A549 (cell line): ENCODE data around the gene MYCN. TPM values are rescaled to one million over a fixed set of nuclear protein-coding genes. Genes with fewer than 3 reads are reported as not detected.

Source experiments
- ATAC-seq, 2 experiments: fragments of 200-7000 bp in 1 of 2; fragments of >200 bp in 1 of 2; cut with Nextera tagmentation in 1 of 2; cut with Tn5 transposase in 1 of 2; 3 replicates each; pipeline versions ENCODE4 v1.8.0 to v1.9.1; 2018 to 2020; ENCODE audit warnings: mild to moderate bottlenecking in 1 of 2, moderate library complexity in 1 of 2
- CTCF ChIA-PET: fragments of 300-600 bp; sonication (Branson Sonifier 250); formaldehyde crosslinking; extraction: SDS; loops from one replicate; lab custom pipeline; 2021; ENCODE audit warnings: antibody characterized with exemption, inconsistent platforms; lab: Yijun Ruan, JAX
- POLR2A ChIA-PET: fragments of 350-600 bp; formaldehyde crosslinking; extraction: SDS; loops from one replicate; lab custom pipeline; 2021; ENCODE audit warnings: antibody characterized with exemption, inconsistent platforms; lab: Yijun Ruan, JAX
- DNase-seq, 2 experiments: peaks; one replicate each; pipeline versions ENCODE4 v3.0.0 to v3.0.0-alpha.2; 2011 to 2016; ENCODE audit warnings: low read depth in 1 of 2, low spot score in 1 of 2
- FAIRE-seq: peaks from 2 replicates; lab custom pipeline; 2011; peaks lifted over from hg19 to GRCh38; lab: Jason Lieb, UNC
- H3K27ac ChIP-seq, 2 experiments: fragments of >200 bp; sonication (Bioruptor Twin); formaldehyde crosslinking; 3 replicates each; pipeline ENCODE4 v1.5.1; 2016 to 2017
- H3K4me1 ChIP-seq: fragments of >200 bp; sonication (Bioruptor Twin); formaldehyde crosslinking; 3 replicates; pipeline ENCODE4 v1.6.1; 2016
- H3K4me2 ChIP-seq: fragments of >200 bp; sonication (Bioruptor Twin); formaldehyde crosslinking; 3 replicates; pipeline ENCODE4 v1.6.1; 2016
- H3K4me3 ChIP-seq: fragments of >200 bp; sonication (Bioruptor Twin); formaldehyde crosslinking; 3 replicates; pipeline ENCODE4 v1.5.1; 2016
- H3K9me3 ChIP-seq: fragments of >200 bp; sonication (Bioruptor Twin); formaldehyde crosslinking; 3 replicates; pipeline ENCODE4 v1.6.1; 2016
- BCL3 ChIP-seq: fragments of >200 bp; sonication (Bioruptor Twin); formaldehyde crosslinking; IDR thresholded peaks from 3 replicates; pipeline ENCODE4 v1.6.1; 2016
- CBX2 ChIP-seq: fragments of 200-600 bp; sonication (generic); IDR thresholded peaks from 2 replicates; pipeline ENCODE4 v1.6.1; 2016; ENCODE audit warnings: low read depth, mild to moderate bottlenecking, borderline replicate concordance
- CTCF ChIP-seq: fragments of >200 bp; sonication (Bioruptor Twin); formaldehyde crosslinking; IDR thresholded peaks from 3 replicates; pipeline ENCODE4 v1.5.1; 2016
- EHF ChIP-seq: fragments of 250-450 bp; sonication (Bioruptor Pico); IDR thresholded peaks from 2 replicates; pipeline ENCODE4 v1.5.0; 2020; ENCODE audit warnings: mild to moderate bottlenecking
- EHMT2 ChIP-seq: fragments of 200-600 bp; sonication (generic); IDR thresholded peaks from 2 replicates; pipeline ENCODE4 v1.6.1; 2016; ENCODE audit warnings: antibody characterized with exemption, low read depth, mild to moderate bottlenecking, moderate library complexity
- ELK1 ChIP-seq: fragments of 150-350 bp; IDR thresholded peaks from 2 replicates; pipeline ENCODE4 v1.6.1; 2014; ENCODE audit warnings: low read depth, mild to moderate bottlenecking, low read length
- EP300 ChIP-seq, 2 experiments: fragments of >200 bp; sonication (Bioruptor Twin); formaldehyde crosslinking; IDR thresholded peaks; 2 replicates in 1 of 2; 3 replicates in 1 of 2; pipeline ENCODE4 v1.6.1; 2016 to 2017
- FOSB ChIP-seq: fragments of 250-450 bp; sonication (Bioruptor Pico); IDR thresholded peaks from 2 replicates; pipeline ENCODE4 v1.5.0; 2020; ENCODE audit warnings: mild to moderate bottlenecking, moderate library complexity
- GATA3 ChIP-seq: IDR thresholded peaks from 2 replicates; pipeline ENCODE4 v1.6.1; 2012; ENCODE audit warnings: borderline replicate concordance
- HMGXB4 ChIP-seq: fragments of 250-450 bp; sonication (Bioruptor Pico); IDR thresholded peaks from 2 replicates; pipeline ENCODE4 v1.5.0; 2021; ENCODE audit warnings: mild to moderate bottlenecking, moderate library complexity, borderline replicate concordance
- HOXA7 ChIP-seq: fragments of 250-450 bp; sonication (Bioruptor Pico); IDR thresholded peaks from 2 replicates; pipeline ENCODE4 v1.5.0; 2020; ENCODE audit warnings: mild to moderate bottlenecking, moderate library complexity
- NPAS2 ChIP-seq: fragments of 250-450 bp; sonication (Bioruptor Pico); IDR thresholded peaks from 2 replicates; pipeline ENCODE4 v1.8.0; 2022; ENCODE audit warnings: mild to moderate bottlenecking, moderate library complexity, borderline replicate concordance
- NR3C1 ChIP-seq: fragments of >200 bp; sonication (Bioruptor Twin); formaldehyde crosslinking; IDR thresholded peaks from 3 replicates; pipeline ENCODE4 v1.6.1; 2017
- PHF8 ChIP-seq: fragments of 200-600 bp; sonication (generic); IDR thresholded peaks from 2 replicates; pipeline ENCODE4 v1.6.1; 2016; ENCODE audit warnings: low read depth, mild to moderate bottlenecking, antibody characterized with exemption, moderate library complexity, borderline replicate concordance
- POLR2A ChIP-seq: IDR thresholded peaks from 2 replicates; pipeline ENCODE4 v1.6.1; 2012; ENCODE audit warnings: mild to moderate bottlenecking, low read length
- POLR2AphosphoS2 ChIP-seq: conservative IDR thresholded peaks from 2 replicates; pipeline ENCODE4 v1.6.1; 2012; ENCODE audit warnings: low read length, improper control_type of control experiment, inconsistent platforms
- RAD21 ChIP-seq, 2 experiments: fragments of >200 bp in 1 of 2; sonication (Bioruptor Twin) in 1 of 2; formaldehyde crosslinking in 1 of 2; IDR thresholded peaks in 1 of 2; conservative IDR thresholded peaks in 1 of 2; 2 replicates in 1 of 2; 3 replicates in 1 of 2; pipeline ENCODE4 v1.6.1; 2012 to 2018; ENCODE audit warnings: inconsistent platforms in 1 of 2
- RCOR1 ChIP-seq: fragments of 150-350 bp; IDR thresholded peaks from 2 replicates; pipeline ENCODE4 v1.6.1; 2014; ENCODE audit warnings: antibody characterized with exemption, low read length, low read depth
- REST ChIP-seq: fragments of 200-600 bp; sonication (generic); IDR thresholded peaks from 2 replicates; pipeline ENCODE4 v1.6.1; 2016; ENCODE audit warnings: antibody characterized with exemption, mild to moderate bottlenecking, moderate library complexity
- RFX5 ChIP-seq: fragments of 450-650 bp; IDR thresholded peaks from 2 replicates; pipeline ENCODE4 v1.7.1; 2014; ENCODE audit warnings: antibody characterized with exemption, mild to moderate bottlenecking, moderate library complexity
- SMC3 ChIP-seq: fragments of >200 bp; sonication (Bioruptor Twin); formaldehyde crosslinking; IDR thresholded peaks from 3 replicates; pipeline ENCODE4 v1.6.1; 2018; ENCODE audit warnings: inconsistent platforms
- USF2 ChIP-seq: fragments of 450-650 bp; IDR thresholded peaks from 2 replicates; pipeline ENCODE4 v1.6.1; 2014; ENCODE audit warnings: antibody characterized with exemption
- ZFP36 ChIP-seq: fragments of 450-650 bp; IDR thresholded peaks from 2 replicates; pipeline ENCODE4 v1.6.1; 2014; ENCODE audit warnings: borderline replicate concordance; ENCODE audit not compliant: partially characterized antibody
- WGBS: methylation state at CpG from one replicate; pipeline ENCODE4 v1.1.6; 2017; ENCODE audit errors: missing lambda C conversion rate; 5-methylcytosine and 5-hydroxymethylcytosine counted together
- polyA plus RNA-seq, 4 experiments: library from polyadenylated mRNA; depleted of rRNA in 3 of 4; stranded (reverse); fragments of >200 nt; fragmentation: RNase III in 1 of 4; extraction: RNeasy Plus Mini Kit Qiagen cat#74134 plus additional on column Dnase treatment in 1 of 4; gene quantifications; 2 replicates in 3 of 4; 3 replicates in 1 of 4; pipeline ENCODE4 v1.2.3, GENCODE V29; 2011 to 2017

MYCN gene
- polyA plus RNA-seq, 2 of the 4 experiments (the other 2 are of a cell fraction) = not detected

- 51% methylated on average over 5 of the region's 5 CpGs for WGBS
- Histone ChIP-seq H3K27ac (no peak overlapping the region), H3K4me1 (no peaks in the 10 kb centered on the region), H3K4me2 (no peak overlapping the region), H3K4me3 (no peak overlapping the region), H3K9me3 (no peaks in the 10 kb centered on the region)
- DNase-seq (no peak), FAIRE-seq (no peak), ATAC-seq (no peak)
- TF ChIP-seq POLR2AphosphoS2 = no peak
- TF ChIP-seq REST = no peak
- no peak for TF ChIP-seq FOSB
- no peak for TF ChIP-seq CBX2
- no peak for TF ChIP-seq HMGXB4 (CRISPR knock-in tag)
- no peak for TF ChIP-seq RFX5
- TF ChIP-seq EP300 (IDR thresholded peaks at IDR 0.05) = no peak
- no peak for TF ChIP-seq NR3C1
- no peak for TF ChIP-seq ZFP36
- TF ChIP-seq RAD21 (conservative IDR thresholded peaks at IDR 0.05 in 1 of 2, IDR thresholded peaks at IDR 0.05 in 1 of 2) = no peak
- TF ChIP-seq USF2 = no peak
- TF ChIP-seq SMC3 = no peak
- TF ChIP-seq NPAS2 (CRISPR knock-in tag) = no peak
- no peak for TF ChIP-seq EHMT2
- TF ChIP-seq PHF8 = no peak
- no peak for TF ChIP-seq GATA3
- no peak for TF ChIP-seq RCOR1
- no peak for TF ChIP-seq EHF
- TF ChIP-seq POLR2A = no peak
- no peak for TF ChIP-seq CTCF
- POLR2A ChIA-PET = no interaction called here
- CTCF ChIA-PET = interaction anchor here (0.7 kb wide), 1 partner anchor 339 kb away, joined by 3 read pairs; no protein-coding TSS in a partner anchor
Measured at GRCh38 chr2:15975676-15976075, 35.3 kb downstream of the MYCN start.

GRCh38 chr2:15976354-15976753, 36.0 kb downstream of the MYCN start:
- Histone ChIP-seq H3K4me1 (no peaks in the 10 kb centered on the region), H3K27ac (no peak overlapping the region), H3K4me3 (no peak overlapping the region), H3K4me2 (no peak overlapping the region), H3K9me3 (no peaks in the 10 kb centered on the region)
- ATAC-seq (no peak), FAIRE-seq (no peak), DNase-seq (no peak)
- CTCF ChIA-PET = interaction anchor here (0.7 kb wide), 1 partner anchor 340 kb away, joined by 3 read pairs; no protein-coding TSS in a partner anchor
- 24% methylated on average over 7 of the region's 7 CpGs for WGBS
- POLR2A ChIA-PET = no interaction called here
- no peak for TF ChIP-seq CTCF
- no peak for TF ChIP-seq HOXA7
- no peak for TF ChIP-seq ELK1
- TF ChIP-seq BCL3 = no peak
